GM13977 (cell line): ENCODE data around the gene PMF1.
"Not testable (repeated sequence)": the region's sequence is repeated elsewhere in the genome, so short reads cannot be mapped to it uniquely, and the experiment has no call there.

Experiments
- DNase-seq: peaks from one replicate; pipeline ENCODE4 v3.0.0; 2012; ENCODE audit warnings: low spot score
- in situ Hi-C: fragments of 300-500 bp; cut with MboI; formaldehyde crosslinking; loops from one replicate; pipeline ENCODE4 v1.12.0; 2022; ENCODE audit warnings: low sequenced_read_pairs, low pct_unique_long_range_greater_than_20kb, mixed read lengths, inconsistent platforms; ENCODE audit not compliant: unreplicated experiment
- TF ChIP-seq, protein P1 (sequence below): IDR thresholded peaks from 2 replicates; pipeline ENCODE4 v1.5.1; 2012; ENCODE audit warnings: mild to moderate bottlenecking, control low read depth; ENCODE audit not compliant: insufficient read depth; ENCODE audit errors: extremely low read depth, missing control alignments

Gene PMF1

DNA sequence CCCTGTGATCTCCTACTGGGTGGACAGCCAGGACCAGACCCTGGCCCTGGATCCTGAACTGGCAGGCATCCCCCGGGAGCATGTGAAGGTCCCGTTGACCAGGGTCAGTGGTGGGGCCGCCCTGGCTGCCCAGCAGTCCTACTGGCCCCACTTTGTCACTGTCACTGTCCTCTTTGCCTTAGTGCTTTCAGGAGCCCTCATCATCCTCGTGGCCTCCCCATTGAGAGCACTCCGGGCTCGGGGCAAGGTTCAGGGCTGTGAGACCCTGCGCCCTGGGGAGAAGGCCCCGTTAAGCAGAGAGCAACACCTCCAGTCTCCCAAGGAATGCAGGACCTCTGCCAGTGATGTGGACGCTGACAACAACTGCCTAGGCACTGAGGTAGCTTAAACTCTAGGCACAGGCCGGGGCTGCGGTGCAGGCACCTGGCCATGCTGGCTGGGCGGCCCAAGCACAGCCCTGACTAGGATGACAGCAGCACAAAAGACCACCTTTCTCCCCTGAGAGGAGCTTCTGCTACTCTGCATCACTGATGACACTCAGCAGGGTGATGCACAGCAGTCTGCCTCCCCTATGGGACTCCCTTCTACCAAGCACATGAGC, 36.1 kb upstream of the PMF1 start:
- TF ChIP-seq, protein P1, sequence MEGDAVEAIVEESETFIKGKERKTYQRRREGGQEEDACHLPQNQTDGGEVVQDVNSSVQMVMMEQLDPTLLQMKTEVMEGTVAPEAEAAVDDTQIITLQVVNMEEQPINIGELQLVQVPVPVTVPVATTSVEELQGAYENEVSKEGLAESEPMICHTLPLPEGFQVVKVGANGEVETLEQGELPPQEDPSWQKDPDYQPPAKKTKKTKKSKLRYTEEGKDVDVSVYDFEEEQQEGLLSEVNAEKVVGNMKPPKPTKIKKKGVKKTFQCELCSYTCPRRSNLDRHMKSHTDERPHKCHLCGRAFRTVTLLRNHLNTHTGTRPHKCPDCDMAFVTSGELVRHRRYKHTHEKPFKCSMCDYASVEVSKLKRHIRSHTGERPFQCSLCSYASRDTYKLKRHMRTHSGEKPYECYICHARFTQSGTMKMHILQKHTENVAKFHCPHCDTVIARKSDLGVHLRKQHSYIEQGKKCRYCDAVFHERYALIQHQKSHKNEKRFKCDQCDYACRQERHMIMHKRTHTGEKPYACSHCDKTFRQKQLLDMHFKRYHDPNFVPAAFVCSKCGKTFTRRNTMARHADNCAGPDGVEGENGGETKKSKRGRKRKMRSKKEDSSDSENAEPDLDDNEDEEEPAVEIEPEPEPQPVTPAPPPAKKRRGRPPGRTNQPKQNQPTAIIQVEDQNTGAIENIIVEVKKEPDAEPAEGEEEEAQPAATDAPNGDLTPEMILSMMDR, result no peak
- DNase-seq, result peak; percentile 7
- in situ Hi-C loops, result no loop called here

DNA sequence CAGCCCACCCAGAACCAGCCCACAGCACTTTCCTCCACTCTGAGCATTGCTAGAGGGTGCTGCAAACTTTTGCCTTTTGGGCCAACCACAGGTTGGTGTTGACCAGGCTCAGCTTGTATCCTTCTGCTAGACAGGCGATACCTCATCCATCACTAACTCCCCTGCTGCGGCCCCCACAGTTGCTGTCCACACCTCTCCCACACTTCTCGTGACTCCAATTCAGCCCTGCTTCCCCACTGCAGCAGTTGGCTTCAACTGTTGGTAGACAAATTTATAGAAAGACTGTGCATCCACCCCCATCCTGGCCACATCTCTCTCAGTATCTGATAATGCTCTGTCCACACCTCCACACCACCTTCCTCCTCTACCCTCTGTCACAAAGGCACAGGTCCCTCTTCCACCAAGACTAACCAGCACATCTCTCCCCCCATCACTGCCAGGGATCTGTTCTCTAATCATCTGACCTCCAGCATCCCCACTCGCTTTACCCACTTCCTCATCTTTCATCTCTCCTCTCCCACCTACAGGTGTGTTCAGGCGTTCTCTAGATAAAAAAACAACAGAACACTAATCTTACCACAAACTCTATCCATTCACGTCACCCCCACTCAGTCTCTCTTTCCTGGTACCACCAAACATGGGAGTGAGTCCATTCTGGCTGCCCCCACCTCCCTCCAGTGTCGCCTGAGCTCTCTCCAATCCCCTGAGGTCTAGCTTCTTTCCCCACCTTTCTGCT, 34.7 kb upstream of the PMF1 start:
- peak; percentile 12 for DNase-seq
- TF ChIP-seq, protein P1, result no peak

DNA sequence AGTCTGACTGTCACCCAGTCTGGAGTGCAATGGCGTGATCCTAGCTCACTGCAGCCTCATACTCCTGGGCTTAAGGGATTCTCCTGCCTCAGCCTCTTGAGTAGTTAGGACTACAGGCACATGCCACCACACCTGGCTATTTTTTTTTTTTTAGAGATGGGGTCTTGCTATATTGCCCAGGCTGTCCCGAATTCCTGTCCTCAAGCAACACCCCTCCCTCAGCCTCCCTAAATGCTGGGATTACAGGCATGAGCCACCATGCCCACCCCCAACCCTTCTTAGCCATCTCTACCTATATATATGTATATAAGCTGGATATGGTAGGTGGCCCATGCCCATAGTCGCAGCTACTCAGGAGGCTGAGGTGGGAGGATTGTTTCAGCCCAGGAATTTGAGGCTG, 32.3 kb upstream of the PMF1 start:
- TF ChIP-seq, protein P1, result no peak
- in situ Hi-C loops, result no loop called here
- DNase-seq, result no peak

More for the DNA sequence above, 34.7 kb upstream of the PMF1 start:
- in situ Hi-C loops, result no loop called here

DNA sequence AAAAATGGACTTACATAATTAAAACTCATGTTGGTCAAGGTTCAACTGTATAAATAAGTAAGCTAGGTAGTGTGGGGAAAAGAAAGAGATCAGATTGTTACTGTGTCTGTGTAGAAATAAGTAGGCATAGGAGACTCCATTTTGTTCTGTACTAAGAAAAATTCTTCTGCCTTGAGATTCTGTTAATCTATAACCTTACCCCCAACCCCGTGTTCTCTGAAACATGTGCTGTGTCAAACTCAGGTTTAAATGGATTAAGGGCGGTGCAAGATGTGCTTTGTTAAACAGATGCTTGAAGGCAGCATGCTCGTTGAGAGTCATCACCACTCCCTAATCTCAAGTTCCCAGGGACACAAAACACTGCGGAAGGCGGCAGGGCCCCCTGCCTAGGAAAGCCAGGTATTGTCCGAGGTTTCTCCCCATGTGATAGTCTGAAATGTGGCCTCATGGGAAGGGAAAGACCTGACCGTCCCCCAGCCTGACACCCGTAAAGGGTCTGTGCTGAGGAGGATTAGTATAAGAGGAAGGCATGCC, 31.3 kb upstream of the PMF1 start:
- DNase-seq, result not testable (repeated sequence)

DNA sequence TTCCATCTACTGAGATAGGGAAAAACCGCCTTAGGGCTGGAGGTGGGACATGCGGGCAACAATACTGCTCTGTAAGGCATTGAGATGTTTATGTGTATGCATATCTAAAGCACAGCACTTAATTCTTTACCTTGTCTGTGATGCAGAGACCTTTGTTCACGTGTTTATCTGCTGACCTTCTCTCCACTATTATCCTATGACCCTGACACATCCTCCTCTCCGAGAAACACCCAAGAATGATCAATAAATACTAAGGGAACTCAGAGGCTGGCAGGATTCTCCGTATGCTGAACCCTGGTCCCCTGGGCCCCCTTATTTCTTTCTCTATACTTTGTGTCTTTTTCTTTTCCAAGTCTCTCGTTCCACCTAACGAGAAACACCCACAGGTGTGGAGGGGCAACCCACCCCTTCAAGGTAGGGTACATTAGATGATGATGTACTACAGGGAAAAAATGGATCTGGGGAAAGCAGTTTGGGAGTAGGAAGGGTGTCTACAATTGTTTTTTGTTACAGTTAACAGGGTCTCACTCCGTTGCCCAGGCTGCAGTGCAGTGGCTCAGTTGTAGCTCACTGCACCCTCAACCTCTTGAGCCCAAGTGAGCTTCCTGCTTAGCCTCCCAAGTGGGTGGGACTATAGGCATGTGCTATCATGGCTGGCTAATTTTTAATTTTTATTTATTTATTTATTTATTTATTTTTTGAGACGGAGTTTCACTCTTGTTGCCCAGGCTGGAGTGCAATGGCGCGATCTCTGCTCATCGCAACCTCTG, 30.6 kb upstream of the PMF1 start:
- DNase-seq, in situ Hi-C loops: not testable (repeated sequence)

More for the DNA sequence above, 31.3 kb upstream of the PMF1 start:
- in situ Hi-C loops, result not testable (repeated sequence)

DNA sequence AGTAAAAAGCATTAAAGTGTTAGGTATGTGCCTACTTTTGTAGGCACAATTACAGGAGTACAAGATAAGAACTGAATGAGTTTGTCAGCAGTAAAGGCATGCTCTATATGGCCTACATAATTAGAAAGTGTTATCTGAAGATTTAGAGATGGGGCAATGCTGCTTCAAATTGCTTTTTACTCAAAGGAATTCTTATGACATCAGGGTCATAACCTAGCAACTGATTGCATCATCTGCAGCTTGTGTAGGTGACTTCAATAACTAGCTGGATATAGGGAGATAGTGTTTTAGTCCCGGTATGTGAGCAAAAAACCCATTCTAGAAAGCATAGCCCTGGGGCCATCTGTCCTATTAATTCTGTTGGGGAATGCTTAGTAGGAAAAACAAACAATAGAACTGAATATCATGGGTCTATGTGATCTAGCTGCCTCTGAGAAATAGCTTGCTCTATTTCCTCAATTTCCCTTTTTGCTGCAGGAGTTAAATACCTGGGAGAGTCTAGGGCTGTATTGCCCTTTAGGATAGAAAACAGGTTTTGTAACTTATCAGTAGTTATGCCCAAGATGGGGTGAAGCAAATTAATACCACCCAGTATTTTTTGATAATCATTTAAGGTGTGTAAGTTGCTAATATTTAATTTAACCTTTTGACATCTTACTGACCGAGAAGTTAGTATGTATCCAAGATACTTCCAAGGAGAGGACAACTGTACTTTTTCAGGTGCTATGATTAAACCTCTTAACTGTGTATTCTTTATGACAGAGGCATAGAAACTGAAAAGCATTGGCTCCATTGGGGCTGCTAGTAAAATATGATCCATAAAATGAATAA, 26.2 kb upstream of the PMF1 start:
- DNase-seq, in situ Hi-C loops: not testable (repeated sequence)

DNA sequence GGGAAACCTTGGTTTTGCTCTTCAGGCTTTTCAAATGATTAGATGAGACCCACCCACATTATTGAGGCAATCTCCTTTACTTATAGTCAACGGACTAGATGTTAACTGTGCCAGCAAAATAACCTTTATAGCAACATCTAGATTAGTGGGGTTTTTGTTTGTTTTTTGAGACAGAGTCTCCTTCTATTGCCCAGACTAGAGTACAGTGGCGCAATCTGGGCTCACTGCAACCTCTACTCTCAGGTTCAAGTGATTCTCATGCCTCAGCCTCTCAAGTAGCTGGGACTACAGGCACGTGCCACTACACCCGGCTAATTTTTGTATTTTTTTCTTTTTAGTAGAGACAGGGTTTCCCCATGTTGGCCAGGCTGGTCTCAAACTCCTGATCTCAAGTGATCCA, 22.5 kb upstream of the PMF1 start:
- DNase-seq, in situ Hi-C loops: not testable (repeated sequence)

DNA sequence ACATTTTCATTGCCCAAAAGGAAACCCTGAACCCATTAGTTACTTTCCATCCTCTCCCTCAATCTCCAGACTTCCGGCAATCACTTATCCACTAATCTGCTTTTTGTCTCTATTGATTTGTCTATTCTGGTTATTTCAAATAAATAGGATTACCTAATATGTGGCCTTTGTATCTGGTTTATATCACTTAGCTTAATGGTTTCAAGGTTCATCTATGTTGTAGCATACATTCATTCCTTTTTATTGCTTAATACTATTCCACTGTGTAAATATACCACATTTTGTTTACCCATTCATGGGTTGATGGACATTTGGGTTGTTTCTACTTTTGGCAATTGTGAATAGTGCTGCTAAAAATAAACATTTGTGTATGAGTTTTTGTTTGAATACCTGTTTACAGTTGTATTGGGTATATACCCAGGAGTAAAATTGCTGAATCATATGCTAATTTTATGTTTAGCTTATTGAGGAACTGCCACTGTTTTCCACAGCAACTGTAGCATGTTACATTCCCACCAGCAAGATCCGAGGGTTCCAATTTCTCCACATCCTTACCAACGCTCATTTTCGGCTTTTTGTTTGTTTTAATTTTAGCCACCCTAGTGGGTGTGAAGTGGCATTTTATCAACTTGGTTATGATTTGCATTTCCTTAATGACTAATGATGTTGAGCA, 21.4 kb upstream of the PMF1 start:
- no peak for DNase-seq
- in situ Hi-C loops, result no loop called here
- TF ChIP-seq, protein P1, result no peak
